ENCODE data around the gene KLHL40. TPM values are rescaled to one million over a fixed set of nuclear protein-coding genes. Genes with fewer than 3 reads are reported as not detected.
A peak's percentile ranks its signal among the peaks of the same experiment; 100 is the strongest.

Gene KLHL40
- total RNA-seq, 1 donor = not detected

GRCh38 chr3:42670670-42671069 lies 14.7 kb upstream of the KLHL40 start:
- H2AFZ ChIP-seq (ENCODE audit: low read length) = no peak overlapping the region
- H3K27ac ChIP-seq (ENCODE audit: low read depth, low read length) = no peak overlapping the region
- no peaks in the 10 kb centered on the region for H3K36me3 ChIP-seq (ENCODE audit: insufficient read depth, low read length)
- H3K4me2 ChIP-seq (ENCODE audit: insufficient read depth, low read length) = no peak overlapping the region
- H3K4me3 ChIP-seq (ENCODE audit: insufficient read depth, low read length) = no peak overlapping the region
- no peaks in the 10 kb centered on the region for H3K27me3 ChIP-seq (ENCODE audit: insufficient read depth, low read length)
- DNase-seq (ENCODE audit: insufficient read length, low spot score, missing footprints) = peak; percentile 53
- no peaks in the 10 kb centered on the region for H3K9me3 ChIP-seq (ENCODE audit: low read depth, low read length)
- no peaks in the 10 kb centered on the region for H3K79me2 ChIP-seq (ENCODE audit: insufficient read depth, low read length)
- H4K20me1 ChIP-seq (ENCODE audit: insufficient read depth, low read length) = peaks cover 3% of the 10 kb centered on the region
- TF ChIP-seq CTCF (IDR thresholded peaks at IDR 0.05; ENCODE audit: extremely low read depth, low read depth, low read length) = no peak
- no peaks in the 10 kb centered on the region for H3K4me1 ChIP-seq (ENCODE audit: insufficient read depth, low read length)

- no peak overlapping the region for H2AFZ ChIP-seq (ENCODE audit: low read length)
- H3K9me3 ChIP-seq (ENCODE audit: low read depth, low read length) = peaks cover 2% of the 10 kb centered on the region
- no peaks in the 10 kb centered on the region for H3K79me2 ChIP-seq (ENCODE audit: insufficient read depth, low read length)
- no peaks in the 10 kb centered on the region for H4K20me1 ChIP-seq (ENCODE audit: insufficient read depth, low read length)
- no peak overlapping the region for H3K4me3 ChIP-seq (ENCODE audit: insufficient read depth, low read length)
- H3K36me3 ChIP-seq (ENCODE audit: insufficient read depth, low read length) = no peaks in the 10 kb centered on the region
- no peak for DNase-seq (ENCODE audit: insufficient read length, low spot score, missing footprints)
- H3K27me3 ChIP-seq (ENCODE audit: insufficient read depth, low read length) = no peaks in the 10 kb centered on the region
- no peak for TF ChIP-seq CTCF (IDR thresholded peaks at IDR 0.05; ENCODE audit: extremely low read depth, low read depth, low read length)
- no peak overlapping the region for H3K27ac ChIP-seq (ENCODE audit: low read depth, low read length)
- H3K4me1 ChIP-seq (ENCODE audit: insufficient read depth, low read length) = no peaks in the 10 kb centered on the region
- no peak overlapping the region for H3K4me2 ChIP-seq (ENCODE audit: insufficient read depth, low read length)
Measured at GRCh38 chr3:42672515-42672914, 12.8 kb upstream of the KLHL40 start.

GRCh38 chr3:42673082-42673481 lies 12.3 kb upstream of the KLHL40 start:
- peaks cover 2% of the 10 kb centered on the region for H3K9me3 ChIP-seq (ENCODE audit: low read depth, low read length)
- no peaks in the 10 kb centered on the region for H3K79me2 ChIP-seq (ENCODE audit: insufficient read depth, low read length)
- H4K20me1 ChIP-seq (ENCODE audit: insufficient read depth, low read length) = no peaks in the 10 kb centered on the region
- H3K4me3 ChIP-seq (ENCODE audit: insufficient read depth, low read length) = no peak overlapping the region
- H2AFZ ChIP-seq (ENCODE audit: low read length) = no peak overlapping the region
- no peaks in the 10 kb centered on the region for H3K4me1 ChIP-seq (ENCODE audit: insufficient read depth, low read length)
- no peak for TF ChIP-seq CTCF (IDR thresholded peaks at IDR 0.05; ENCODE audit: extremely low read depth, low read depth, low read length)
- H3K27ac ChIP-seq (ENCODE audit: low read depth, low read length) = no peak overlapping the region
- no peak overlapping the region for H3K4me2 ChIP-seq (ENCODE audit: insufficient read depth, low read length)
- no peaks in the 10 kb centered on the region for H3K27me3 ChIP-seq (ENCODE audit: insufficient read depth, low read length)
- H3K36me3 ChIP-seq (ENCODE audit: insufficient read depth, low read length) = no peaks in the 10 kb centered on the region
- no peak for DNase-seq (ENCODE audit: insufficient read length, low spot score, missing footprints)

- no peak for DNase-seq (ENCODE audit: insufficient read length, low spot score, missing footprints)
- no peaks in the 10 kb centered on the region for H3K27me3 ChIP-seq (ENCODE audit: insufficient read depth, low read length)
- no peaks in the 10 kb centered on the region for H4K20me1 ChIP-seq (ENCODE audit: insufficient read depth, low read length)
- no peak overlapping the region for H3K4me2 ChIP-seq (ENCODE audit: insufficient read depth, low read length)
- no peaks in the 10 kb centered on the region for H3K79me2 ChIP-seq (ENCODE audit: insufficient read depth, low read length)
- H3K36me3 ChIP-seq (ENCODE audit: insufficient read depth, low read length) = no peaks in the 10 kb centered on the region
- H3K4me3 ChIP-seq (ENCODE audit: insufficient read depth, low read length) = no peak overlapping the region
- H2AFZ ChIP-seq (ENCODE audit: low read length) = no peak overlapping the region
- no peak overlapping the region for H3K27ac ChIP-seq (ENCODE audit: low read depth, low read length)
- no peaks in the 10 kb centered on the region for H3K4me1 ChIP-seq (ENCODE audit: insufficient read depth, low read length)
- TF ChIP-seq CTCF (IDR thresholded peaks at IDR 0.05; ENCODE audit: extremely low read depth, low read depth, low read length) = no peak
- H3K9me3 ChIP-seq (ENCODE audit: low read depth, low read length) = peaks cover 2% of the 10 kb centered on the region
Measured at GRCh38 chr3:42674146-42674545, 11.2 kb upstream of the KLHL40 start.
